ENCODE measurements around the gene MEST. TPM values are rescaled to one million over a fixed set of nuclear protein-coding genes. Genes with fewer than 3 reads are reported as not detected.

Gene MEST
- total and polyA plus RNA-seq, 9 donors = 16.2 to 64.5 (median 35.5) TPM

DNA sequence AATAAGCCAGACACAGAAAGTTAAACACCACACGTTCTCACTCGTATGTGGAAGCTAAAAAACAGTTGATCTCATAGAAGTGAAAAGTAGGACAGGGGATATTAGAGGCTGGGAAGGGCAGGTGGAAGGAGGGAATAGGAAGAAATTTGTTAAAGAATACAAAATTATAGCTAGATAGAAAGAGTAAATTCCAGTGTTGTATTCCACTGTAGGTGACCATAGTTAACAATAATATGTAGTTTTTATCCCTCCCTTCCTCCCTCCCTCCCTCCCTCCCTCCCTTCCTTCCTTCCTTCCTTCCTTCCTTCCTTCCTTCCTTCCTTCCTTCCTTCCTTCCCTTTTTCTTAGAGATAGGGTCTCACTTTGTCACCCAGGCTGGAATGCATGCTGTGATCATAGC, 19.9 kb upstream of the MEST start:
- H3K36me3 ChIP-seq = no peaks in the 10 kb centered on the region
- no peak overlapping the region for H3K4me3 ChIP-seq
- H3K9me3 ChIP-seq = no peaks in the 10 kb centered on the region
- intact Hi-C loops (cut with DNase I) = no loop called here
- DNase-seq = no peak
- H3K27ac ChIP-seq = no peak overlapping the region
- 64 to 82% (median 71%) methylated on average over 2 of the region's 2 CpGs for WGBS, 3 donors
- TF ChIP-seq POLR2A (IDR thresholded peaks at IDR 0.05) = no peak
- TF ChIP-seq, protein P1, sequence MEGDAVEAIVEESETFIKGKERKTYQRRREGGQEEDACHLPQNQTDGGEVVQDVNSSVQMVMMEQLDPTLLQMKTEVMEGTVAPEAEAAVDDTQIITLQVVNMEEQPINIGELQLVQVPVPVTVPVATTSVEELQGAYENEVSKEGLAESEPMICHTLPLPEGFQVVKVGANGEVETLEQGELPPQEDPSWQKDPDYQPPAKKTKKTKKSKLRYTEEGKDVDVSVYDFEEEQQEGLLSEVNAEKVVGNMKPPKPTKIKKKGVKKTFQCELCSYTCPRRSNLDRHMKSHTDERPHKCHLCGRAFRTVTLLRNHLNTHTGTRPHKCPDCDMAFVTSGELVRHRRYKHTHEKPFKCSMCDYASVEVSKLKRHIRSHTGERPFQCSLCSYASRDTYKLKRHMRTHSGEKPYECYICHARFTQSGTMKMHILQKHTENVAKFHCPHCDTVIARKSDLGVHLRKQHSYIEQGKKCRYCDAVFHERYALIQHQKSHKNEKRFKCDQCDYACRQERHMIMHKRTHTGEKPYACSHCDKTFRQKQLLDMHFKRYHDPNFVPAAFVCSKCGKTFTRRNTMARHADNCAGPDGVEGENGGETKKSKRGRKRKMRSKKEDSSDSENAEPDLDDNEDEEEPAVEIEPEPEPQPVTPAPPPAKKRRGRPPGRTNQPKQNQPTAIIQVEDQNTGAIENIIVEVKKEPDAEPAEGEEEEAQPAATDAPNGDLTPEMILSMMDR (IDR thresholded peaks at IDR 0.05) = no peak
- TF ChIP-seq EP300 (IDR thresholded peaks at IDR 0.05) = no peak
- no peaks in the 10 kb centered on the region for H3K4me1 ChIP-seq (ENCODE audit: insufficient read depth)
- no peaks in the 10 kb centered on the region for H3K27me3 ChIP-seq

DNA sequence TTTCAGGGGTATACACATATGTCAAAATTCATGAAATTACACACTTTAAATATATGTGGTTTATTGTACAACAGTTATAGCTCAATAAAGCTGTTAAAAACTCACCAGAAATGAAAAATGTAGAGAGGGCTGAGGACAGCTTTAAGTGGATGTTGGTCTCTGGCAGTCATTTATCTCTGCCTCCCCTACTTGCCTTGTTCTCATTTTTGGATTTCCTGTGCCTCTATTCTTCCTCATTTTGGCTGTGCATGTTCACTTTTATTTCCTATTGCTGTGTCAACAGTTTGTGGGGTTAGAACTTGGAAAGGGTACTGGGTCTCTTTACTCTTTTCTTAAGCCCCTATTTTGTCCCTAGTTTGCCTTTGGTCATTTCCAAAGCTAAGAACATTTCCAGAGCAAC, 18.6 kb upstream of the MEST start:
- Histone ChIP-seq H3K27ac (no peak overlapping the region), H3K27me3 (no peaks in the 10 kb centered on the region), H3K36me3 (no peaks in the 10 kb centered on the region), H3K9me3 (no peaks in the 10 kb centered on the region), H3K4me3 (no peak overlapping the region), H3K4me1 (ENCODE audit: insufficient read depth) (no peaks in the 10 kb centered on the region)
- DNase-seq = no peak
- intact Hi-C loops (cut with DNase I) = no loop called here
- TF ChIP-seq, protein P1 (IDR thresholded peaks at IDR 0.05) = no peak
- no peak for TF ChIP-seq POLR2A (IDR thresholded peaks at IDR 0.05)
- TF ChIP-seq EP300 (IDR thresholded peaks at IDR 0.05) = no peak

DNA sequence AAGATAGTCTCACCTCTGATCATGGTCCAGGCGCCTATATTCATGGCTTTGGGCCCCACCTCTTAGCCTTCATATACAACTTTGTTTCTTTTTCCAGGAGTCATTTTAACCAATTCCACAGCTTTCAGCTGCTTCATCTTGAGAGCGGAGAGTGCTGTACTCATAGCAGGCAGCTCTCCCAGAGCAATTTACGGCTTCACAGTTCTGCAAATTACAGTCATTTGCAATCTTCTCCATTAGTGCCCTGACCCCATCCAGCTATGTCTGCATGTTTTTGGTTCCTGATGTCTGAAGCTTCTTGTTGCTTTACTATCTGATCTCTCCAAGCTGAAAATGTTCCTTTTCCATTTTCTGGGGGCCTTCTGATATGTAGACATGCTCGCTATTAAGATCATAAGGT, 18.0 kb upstream of the MEST start:
- intact Hi-C loops (cut with DNase I) = no loop called here
- no peak for TF ChIP-seq POLR2A (IDR thresholded peaks at IDR 0.05)
- H3K27ac ChIP-seq = no peak overlapping the region
- H3K27me3 ChIP-seq = no peaks in the 10 kb centered on the region
- 79 to 84% (median 82%) methylated on average over 4 of the region's 4 CpGs for WGBS, 3 donors
- no peak overlapping the region for H3K4me3 ChIP-seq
- no peaks in the 10 kb centered on the region for H3K36me3 ChIP-seq
- H3K9me3 ChIP-seq = no peaks in the 10 kb centered on the region
- DNase-seq = no peak
- no peaks in the 10 kb centered on the region for H3K4me1 ChIP-seq (ENCODE audit: insufficient read depth)

DNA sequence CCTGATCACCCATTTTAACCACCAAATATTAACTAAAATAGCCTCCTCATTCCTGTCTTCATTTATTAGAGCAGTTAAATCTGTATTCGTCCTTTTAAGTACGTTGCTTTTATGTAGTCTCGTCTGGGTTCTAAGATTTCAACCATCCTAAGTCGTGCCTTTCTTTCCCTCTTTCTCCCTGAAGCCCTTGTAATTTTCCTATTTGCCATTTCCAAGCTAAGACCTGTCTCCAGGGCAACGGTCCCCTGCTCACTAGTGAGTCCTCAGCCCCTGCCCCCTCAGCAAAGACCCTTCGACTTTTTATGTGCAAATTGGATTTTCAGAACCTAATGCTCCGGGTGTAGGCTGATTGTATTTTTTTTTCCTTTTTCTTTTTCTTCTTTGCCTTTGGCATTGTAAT, 16.1 kb upstream of the MEST start:
- H3K27ac ChIP-seq = no peak overlapping the region
- DNase-seq = no peak
- H3K27me3 ChIP-seq = no peaks in the 10 kb centered on the region
- H3K4me1 ChIP-seq (ENCODE audit: insufficient read depth) = no peaks in the 10 kb centered on the region
- no peak overlapping the region for H3K4me3 ChIP-seq
- no peak for TF ChIP-seq POLR2A (IDR thresholded peaks at IDR 0.05)
- no peaks in the 10 kb centered on the region for H3K36me3 ChIP-seq
- 74 to 81% (median 76%) methylated on average over 7 of the region's 7 CpGs for WGBS, 3 donors
- intact Hi-C loops (cut with DNase I) = no loop called here
- no peaks in the 10 kb centered on the region for H3K9me3 ChIP-seq

DNA sequence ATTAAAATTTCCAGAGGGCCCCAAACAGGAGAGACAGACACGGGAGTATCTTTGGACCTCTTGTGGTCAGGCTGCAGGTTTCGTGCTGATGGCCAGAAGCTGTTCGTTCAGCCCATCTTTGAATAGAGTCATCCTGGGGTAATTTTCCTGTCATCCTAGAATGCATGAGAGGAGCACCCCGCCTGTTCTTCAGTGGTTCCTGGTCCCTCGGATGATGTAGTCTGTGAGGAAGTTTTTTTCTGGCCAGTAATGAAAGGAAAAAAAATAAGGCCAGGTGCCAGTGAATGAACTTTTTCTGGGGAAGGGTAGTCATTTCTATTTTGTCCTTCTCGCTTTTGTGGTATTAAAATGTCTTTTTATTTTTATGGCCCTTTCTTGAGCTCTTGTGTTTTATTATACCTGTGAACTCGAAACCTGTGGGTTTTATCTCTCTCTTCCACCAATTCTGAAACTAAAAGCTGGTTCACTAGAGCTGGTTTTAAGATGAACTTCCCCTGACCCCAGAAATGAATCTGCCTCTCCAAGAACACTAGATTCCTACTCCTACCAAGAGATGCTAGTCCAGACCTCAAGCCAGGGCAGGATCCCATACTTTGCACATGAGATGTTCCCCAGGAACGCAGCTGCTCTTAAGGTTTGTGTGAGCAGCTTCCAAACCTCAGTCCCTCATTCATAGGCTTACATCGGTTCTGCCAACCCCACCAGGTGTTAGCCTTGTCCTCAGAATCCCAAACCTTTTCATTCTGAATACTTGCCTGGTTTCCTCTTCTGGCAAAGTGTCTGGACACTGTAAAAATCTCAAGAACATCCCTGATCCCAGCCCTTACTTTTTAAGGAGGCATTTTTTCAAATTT, 15.4 kb upstream of the MEST start:
- no peaks in the 10 kb centered on the region for H3K4me1 ChIP-seq (ENCODE audit: insufficient read depth)
- H3K27ac ChIP-seq = no peak overlapping the region
- intact Hi-C loops (cut with DNase I) = no loop called here
- no peaks in the 10 kb centered on the region for H3K9me3 ChIP-seq
- no peak overlapping the region for H3K4me3 ChIP-seq
- WGBS, 3 donors = 58 to 79% (median 72%) methylated on average over 9 of the region's 9 CpGs
- H3K27me3 ChIP-seq = no peaks in the 10 kb centered on the region
- no peak for DNase-seq
- TF ChIP-seq EP300 (IDR thresholded peaks at IDR 0.05) (no peak), POLR2A (IDR thresholded peaks at IDR 0.05) (no peak)
- TF ChIP-seq, protein P1 (IDR thresholded peaks at IDR 0.05) = no peak
- H3K36me3 ChIP-seq = no peaks in the 10 kb centered on the region
